C4-2B (cell line): ENCODE measurements around the gene RNF167.

Experiments used
- H3K27ac ChIP-seq: fragments of 450-650 bp; 2 replicates; pipeline ENCODE4 v1.5.1; 2017
- ZFX ChIP-seq: fragments of 450-650 bp; IDR thresholded peaks from 2 replicates; pipeline ENCODE4 v1.6.1; 2017
- TF ChIP-seq, protein P1 (sequence below): fragments of 450-650 bp; conservative IDR thresholded peaks from 2 replicates; pipeline ENCODE4 v1.5.1; 2017; ENCODE audit warnings: mild to moderate bottlenecking

Gene RNF167

DNA sequence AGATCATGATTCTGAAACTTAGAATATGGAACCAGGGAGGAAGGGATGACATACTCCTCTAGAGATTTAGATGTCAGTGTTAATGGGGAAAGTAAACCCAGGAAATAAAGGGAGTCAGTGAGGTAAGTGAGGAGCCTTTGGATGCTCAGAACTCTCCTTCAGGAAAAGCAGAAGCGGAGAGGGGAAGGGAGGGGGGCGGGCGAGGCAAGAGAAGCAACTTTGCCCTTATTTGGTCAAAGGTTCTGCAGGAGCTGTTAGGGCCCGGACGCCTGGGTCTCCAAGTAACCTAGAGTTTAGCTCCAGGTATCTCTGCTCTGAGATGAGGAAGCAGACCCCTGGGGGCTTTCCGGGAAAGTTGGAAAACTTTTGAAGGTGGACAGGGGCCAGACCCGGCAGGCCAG, 6.9 kb downstream of the RNF167 start:
- H3K27ac ChIP-seq: peak overlapping the region; percentile 100

DNA sequence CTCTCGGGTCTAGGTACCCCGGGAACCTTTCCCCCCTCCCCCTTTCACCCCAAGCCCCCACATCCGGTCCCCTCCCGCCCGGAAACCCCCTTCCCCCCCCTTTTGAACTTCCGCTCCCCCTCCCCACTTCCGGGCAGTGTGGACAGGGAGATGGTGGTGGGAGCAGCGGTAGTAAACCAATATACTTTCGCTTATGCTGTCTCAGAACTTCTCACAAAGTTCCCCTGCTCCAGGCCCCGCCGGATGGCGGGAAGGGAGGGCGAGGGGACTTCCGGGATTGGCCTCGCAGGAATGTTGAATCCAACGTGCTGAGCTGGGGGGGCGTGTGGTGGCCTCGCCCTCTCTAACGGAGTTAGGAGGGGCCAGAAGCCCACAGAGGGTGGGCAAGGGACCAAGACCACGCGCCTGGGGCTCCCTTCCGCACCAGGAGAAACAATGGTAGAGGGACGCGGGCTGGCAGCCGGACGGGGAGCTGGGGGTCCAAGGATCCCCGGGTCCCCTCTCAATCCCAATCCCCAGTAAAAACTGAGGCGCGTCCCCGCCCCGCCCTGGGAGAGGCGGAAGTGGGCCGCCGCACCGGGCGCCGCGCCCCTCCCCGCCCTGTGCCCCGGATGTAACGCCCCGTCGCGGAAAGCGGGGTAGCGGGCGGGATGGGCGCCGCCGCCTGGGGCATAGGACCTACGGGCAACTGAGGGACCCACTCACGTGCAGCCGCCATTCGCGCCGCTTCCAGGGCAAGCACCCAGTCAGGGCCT, 7.5 kb downstream of the RNF167 start:
- TF ChIP-seq, protein P1, sequence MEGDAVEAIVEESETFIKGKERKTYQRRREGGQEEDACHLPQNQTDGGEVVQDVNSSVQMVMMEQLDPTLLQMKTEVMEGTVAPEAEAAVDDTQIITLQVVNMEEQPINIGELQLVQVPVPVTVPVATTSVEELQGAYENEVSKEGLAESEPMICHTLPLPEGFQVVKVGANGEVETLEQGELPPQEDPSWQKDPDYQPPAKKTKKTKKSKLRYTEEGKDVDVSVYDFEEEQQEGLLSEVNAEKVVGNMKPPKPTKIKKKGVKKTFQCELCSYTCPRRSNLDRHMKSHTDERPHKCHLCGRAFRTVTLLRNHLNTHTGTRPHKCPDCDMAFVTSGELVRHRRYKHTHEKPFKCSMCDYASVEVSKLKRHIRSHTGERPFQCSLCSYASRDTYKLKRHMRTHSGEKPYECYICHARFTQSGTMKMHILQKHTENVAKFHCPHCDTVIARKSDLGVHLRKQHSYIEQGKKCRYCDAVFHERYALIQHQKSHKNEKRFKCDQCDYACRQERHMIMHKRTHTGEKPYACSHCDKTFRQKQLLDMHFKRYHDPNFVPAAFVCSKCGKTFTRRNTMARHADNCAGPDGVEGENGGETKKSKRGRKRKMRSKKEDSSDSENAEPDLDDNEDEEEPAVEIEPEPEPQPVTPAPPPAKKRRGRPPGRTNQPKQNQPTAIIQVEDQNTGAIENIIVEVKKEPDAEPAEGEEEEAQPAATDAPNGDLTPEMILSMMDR: no peak
- peak overlapping the region; percentile 100 for H3K27ac ChIP-seq

More for the DNA sequence above, 6.9 kb downstream of the RNF167 start:
- TF ChIP-seq ZFX: no peak
- TF ChIP-seq, protein P1: no peak

DNA sequence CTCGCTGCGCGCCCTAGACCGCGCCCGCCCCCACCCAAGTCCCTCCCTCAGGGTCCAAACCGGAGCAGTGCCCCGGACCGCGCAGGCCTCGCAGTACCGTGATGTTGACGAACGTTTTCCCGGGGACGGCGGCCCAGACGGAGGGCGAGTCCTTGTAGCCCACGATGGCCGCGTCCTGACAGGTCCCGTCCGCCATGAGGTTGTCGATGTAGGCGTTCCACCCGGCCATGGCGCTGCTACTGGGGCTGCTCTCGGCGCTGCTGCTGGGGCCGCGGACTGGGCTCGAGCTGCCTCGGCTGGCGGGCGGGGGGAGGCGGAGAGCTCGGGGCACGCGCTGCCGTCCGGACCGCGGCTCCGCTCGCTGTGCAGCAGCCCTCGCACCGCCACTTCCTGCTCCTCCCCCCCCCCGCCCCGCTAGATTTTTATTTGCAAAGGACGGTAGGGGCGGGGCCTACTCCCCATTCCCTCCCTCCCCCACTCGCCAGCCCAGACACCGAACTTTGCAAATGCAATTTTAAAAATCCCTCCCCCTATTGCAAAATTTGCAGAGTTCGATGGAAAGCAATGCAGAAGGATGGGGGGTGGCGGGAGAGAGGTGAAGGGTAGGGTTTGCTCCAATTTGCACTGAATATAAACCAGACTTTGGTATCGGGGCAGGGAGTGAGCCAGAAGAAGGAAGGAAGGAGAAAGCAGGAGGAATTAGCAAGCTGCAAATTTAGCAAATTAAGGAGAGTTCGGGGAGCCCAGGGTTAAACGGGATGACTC, 8.3 kb downstream of the RNF167 start, which contains the start of gene PFN1:
TSS of gene PFN1 (minus strand) at position 365 of the 765 bp plus-strand sequence. CDS start at position 229, 136 bp downstream.
- TF ChIP-seq, protein P1: no peak
- TF ChIP-seq ZFX: peak; percentile 51; the same call in 1 of the 2 replicates

DNA sequence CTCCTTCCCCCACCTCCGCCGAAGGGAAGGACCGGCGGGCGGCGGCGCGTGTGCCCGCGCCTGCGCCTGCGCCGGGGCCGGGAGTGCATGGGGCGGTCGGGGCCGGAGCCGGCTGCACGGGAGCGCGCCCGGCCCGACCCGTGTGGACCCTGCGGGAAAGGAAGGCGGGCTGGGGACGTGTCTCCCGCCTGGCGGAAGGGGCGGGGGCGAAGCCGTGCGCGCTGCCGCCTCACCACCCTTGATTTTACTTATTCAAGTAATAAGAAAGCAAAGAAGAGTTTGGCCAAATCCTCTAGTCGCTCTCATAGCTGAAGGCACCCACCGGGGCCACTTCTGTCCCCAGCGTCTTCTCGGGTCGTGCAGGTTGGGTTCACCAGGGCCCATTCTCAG, 8.9 kb downstream of the RNF167 start:
- TF ChIP-seq, protein P1: no peak
- TF ChIP-seq ZFX: no peak
- H3K27ac ChIP-seq: peak overlapping the region; percentile 100

More for the DNA sequence above, 8.3 kb downstream of the RNF167 start, which contains the start of gene PFN1:
- H3K27ac ChIP-seq: peak within 1 kb of the TSS; percentile 100

DNA sequence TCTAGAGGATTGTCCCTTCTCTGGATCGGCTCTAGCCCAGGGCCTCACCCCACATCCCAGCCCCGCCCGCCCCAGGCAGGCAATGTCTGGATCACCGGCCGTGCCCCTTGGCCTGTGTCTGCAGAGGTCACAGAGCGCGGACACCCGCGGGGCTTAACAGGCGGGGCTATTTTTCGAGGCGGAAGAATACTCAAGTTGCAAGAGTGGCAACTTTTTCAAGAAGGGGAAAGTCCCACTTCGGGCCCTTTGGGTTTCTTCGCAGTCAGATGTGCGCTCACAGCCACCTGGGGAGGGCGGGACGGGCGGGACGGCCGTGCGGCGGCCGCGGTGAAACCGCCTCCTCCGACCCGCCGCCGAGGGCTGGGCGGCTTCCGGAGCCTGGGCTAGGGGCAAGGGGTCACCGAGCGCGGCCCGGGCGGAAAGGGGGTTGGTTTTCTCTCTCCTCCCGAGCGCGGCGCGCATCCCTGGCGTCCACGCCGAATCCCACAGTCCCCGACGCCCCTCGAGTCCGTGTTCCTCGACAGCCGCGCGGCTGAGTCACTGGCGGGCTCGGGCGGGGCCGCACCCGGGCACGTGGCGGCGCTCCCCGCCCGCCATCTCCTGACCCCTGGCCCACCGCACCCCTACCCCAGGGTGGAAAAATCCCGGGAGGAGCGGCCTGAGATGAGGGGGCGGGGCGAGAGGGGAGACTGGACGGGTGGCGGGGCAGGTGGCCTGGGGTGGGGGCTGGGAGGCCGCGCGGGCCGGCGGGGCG, 9.4 kb downstream of the RNF167 start:
- no peak for TF ChIP-seq ZFX
- peak overlapping the region; percentile 100 for H3K27ac ChIP-seq

DNA sequence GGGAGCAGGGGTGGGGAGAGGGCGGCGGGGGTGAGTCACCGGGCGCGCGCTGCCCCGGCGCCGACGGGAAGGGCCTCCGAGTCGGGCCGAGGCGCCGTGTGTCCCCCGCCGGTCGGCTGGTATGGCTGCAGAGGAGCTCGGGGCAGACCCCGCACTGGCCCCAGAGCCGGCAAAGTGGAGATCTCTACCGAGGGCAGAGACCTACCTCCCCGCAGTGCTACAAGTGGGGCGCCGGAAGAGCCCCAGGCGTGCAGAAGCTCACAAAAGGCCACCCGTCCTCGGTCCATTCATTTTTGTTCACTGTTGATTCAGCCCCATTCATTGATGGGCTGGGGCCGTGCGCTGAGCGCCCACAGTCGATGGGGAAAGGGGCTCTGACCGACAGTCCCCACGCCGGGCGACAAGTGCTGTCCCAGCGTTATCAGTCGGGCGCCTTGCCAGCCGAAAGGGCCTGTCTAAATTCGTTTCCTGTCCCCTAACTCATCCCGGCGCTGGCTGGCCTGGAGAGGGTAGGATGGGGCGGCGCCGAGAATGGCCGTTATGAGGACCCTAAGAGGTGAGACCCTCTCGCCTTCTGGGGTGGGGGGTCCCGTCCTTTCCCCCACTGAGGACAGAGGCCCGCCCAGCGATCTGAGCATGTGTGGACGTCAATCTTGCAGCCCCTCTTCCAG, 10.1 kb downstream of the RNF167 start:
- H3K27ac ChIP-seq: peak overlapping the region; percentile 100
- TF ChIP-seq ZFX: peak; percentile 40; the same call in 1 of the 2 replicates
- TF ChIP-seq, protein P1: no peak

DNA sequence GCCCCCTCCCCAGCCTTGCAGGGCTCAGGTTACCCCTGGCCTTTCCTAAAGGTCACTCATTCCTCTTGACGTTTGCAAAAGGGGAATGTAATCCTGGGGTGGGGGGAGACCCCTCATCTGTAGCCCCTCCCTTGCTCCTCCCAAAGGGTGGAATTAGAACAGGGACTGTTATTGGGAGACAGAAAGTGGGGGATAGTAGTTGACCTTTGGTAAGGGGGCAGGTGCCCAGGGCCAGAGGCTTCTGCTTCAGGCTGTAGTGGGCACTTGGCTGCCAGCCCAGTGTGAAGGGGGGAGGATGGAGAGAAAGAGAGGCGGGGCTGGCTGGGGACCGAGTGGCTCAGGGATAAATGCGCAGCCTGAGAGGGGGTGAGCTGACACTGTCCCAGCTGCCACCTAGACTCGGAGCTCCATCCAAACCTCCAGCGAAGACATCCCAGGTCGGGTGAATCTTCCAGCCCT, 10.7 kb downstream of the RNF167 start, which contains the start of gene ENO3:
TSS of gene ENO3 (plus strand) at position 374 of the 459 bp plus-strand sequence. CDS start 711 bp downstream, outside the sequence.
- TF ChIP-seq ZFX: no peak
- TF ChIP-seq, protein P1: no peak
- H3K27ac ChIP-seq: peak within 1 kb of the TSS; percentile 100
